Adrenal gland (tissue), 12 donors: ENCODE measurements around the gene FAM163B. TPM values are rescaled to one million over a fixed set of nuclear protein-coding genes. Genes with fewer than 3 reads are reported as not detected.

ENCODE experiments used
- DNase-seq, 7 donors: peaks; one replicate each; pipeline ENCODE4 v3.0.0-alpha.2; 2019 to 2020
- H3K27ac ChIP-seq, 5 donors: fragments of 200-600 bp; sonication (generic) in 4 of 5; 1 replicate in 3 of 5; 2 replicates in 2 of 5; pipeline versions ENCODE4 v1.5.1 to v1.8.0; 2016 to 2020; ENCODE audit warnings: mild to moderate bottlenecking in 1 of 5
- H3K27me3 ChIP-seq: fragments of 200-600 bp; 2 replicates; pipeline ENCODE4 v1.8.0; 2021
- H3K36me3 ChIP-seq, 2 donors: fragments of 200-600 bp; replicated peaks in 1 of 2; 1 replicate in 1 of 2; 2 replicates in 1 of 2; pipeline versions ENCODE4 v1.5.1 to v1.8.0; 2018 to 2022
- H3K4me1 ChIP-seq, 2 donors: fragments of 200-600 bp; replicated peaks in 1 of 2; 1 replicate in 1 of 2; 2 replicates in 1 of 2; pipeline versions ENCODE4 v1.5.1 to v1.8.0; 2018 to 2021
- H3K4me3 ChIP-seq, 4 donors: fragments of 200-600 bp; sonication (generic) in 3 of 4; one replicate each; pipeline ENCODE4 v1.5.1; 2016 to 2018
- H3K9me3 ChIP-seq, 3 donors: fragments of 200-600 bp; sonication (generic) in 1 of 3; replicated peaks in 1 of 3; 1 replicate in 2 of 3; 2 replicates in 1 of 3; pipeline versions ENCODE4 v1.5.1 to v1.8.0; 2016 to 2021
- POLR2A ChIP-seq, 2 donors: fragments of 450-650 bp; IDR thresholded peaks; one replicate each; pipeline ENCODE4 v1.6.1; 2017; ENCODE audit warnings: antibody characterized with exemption in 2 of 2, mild to moderate bottlenecking in 2 of 2, moderate library complexity in 1 of 2
- WGBS, 4 donors: extraction: QIAGEN DNeasy Blood & Tissue Kit in 2 of 4; methylation state at CpG; one replicate each; pipeline versions ENCODE4 v1.1.5 to v1.1.7; 2013 to 2017; 5-methylcytosine and 5-hydroxymethylcytosine counted together
- intact Hi-C, 2 donors: fragments of 100-400 bp; cut with DNase I; formaldehyde crosslinking; loops; one replicate each; pipeline versions ENCODE4 v1.14.1 to v1.15.0; 2022 to 2023
- polyA plus RNA-seq, 3 donors: library from polyadenylated mRNA; stranded (reverse); fragments of 200-250 nt in 2 of 3; fragments of 350-450 nt in 1 of 3; fragmentation: Illumina TruSeq in 1 of 3; extraction: RNeasy Lipid Tissue Mini Kit (QIAGEN cat#74804) in 1 of 3; gene quantifications; one replicate each; pipeline ENCODE4 v1.2.3, GENCODE V29; 2013 to 2014
- total RNA-seq, 9 donors: library from RNA; depleted of rRNA in 4 of 9; stranded (reverse); fragments of >200 nt in 4 of 9; fragments of 120-200 nt in 1 of 9; fragmentation: NEBNext Ultra II Directional in 1 of 9; extraction: Animal tissue kit (Norgen Biotek cat#: 25700) in 1 of 9; gene quantifications; one replicate each; pipeline versions ENCODE4 v1.1.0 to v1.2.4, GENCODE V29; 2013 to 2023
- TF ChIP-seq, protein P1 (sequence below), 6 experiments: fragments of 450-650 bp in 4 of 6; fragments of 200-600 bp in 2 of 6; sonication (generic) in 1 of 6; IDR thresholded peaks; 1 replicate in 5 of 6; 2 replicates in 1 of 6; pipeline versions ENCODE4 v1.5.1 to v1.8.0; 2016 to 2021; ENCODE audit warnings: antibody characterized with exemption in 6 of 6, mild to moderate bottlenecking in 2 of 6, moderate library complexity in 1 of 6
- donor health status: healthy with polysubstance abuse.
- donor health status: Bipolar disorder and iron deficiency.
- donor health status: DM: yes; HTN: yes; CAD: no.
- donor health status: DM: no; HTN: no; CAD: no.
- donor health status: DM: no; HTN: no; CAD: no.
- donor health status: DM: yes; HTN: yes; CAD: no.

The FAM163B gene
- total and polyA plus RNA-seq, 12 donors = 0.72 to 14.3 (median 2.5) TPM

DNA sequence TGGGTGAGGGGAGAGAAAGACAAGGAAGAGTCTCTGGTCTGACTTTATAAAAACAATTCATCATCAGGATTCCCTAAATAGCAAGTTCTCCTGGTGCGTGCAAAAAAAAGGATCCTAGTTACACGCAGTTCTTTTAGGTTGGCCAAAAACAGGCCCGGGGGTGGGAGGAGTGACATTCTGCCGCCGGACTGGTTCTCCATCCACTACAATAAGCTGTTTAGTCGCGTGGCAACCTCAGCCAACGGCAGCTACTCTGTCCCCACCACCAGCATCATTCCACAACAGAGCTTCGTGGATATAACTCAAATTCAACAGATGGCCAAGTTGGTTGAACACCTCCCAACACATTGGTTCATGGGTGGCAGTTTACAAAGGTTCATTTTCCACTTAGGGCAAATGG is 2.9 kb upstream of the FAM163B start:
- peaks cover 30% of the 10 kb centered on the region for H3K27me3 ChIP-seq
- 75 to 87% (median 77%) methylated on average over 9 of the region's 9 CpGs for WGBS, 4 donors
- intact Hi-C loops = no loop called here
- no peaks in the 10 kb centered on the region for H3K9me3 ChIP-seq
- no peaks in the 10 kb centered on the region for H3K36me3 ChIP-seq
- H3K4me3 ChIP-seq = no peak overlapping the region
- DNase-seq = no peak
- no peak for TF ChIP-seq POLR2A (IDR thresholded peaks at IDR 0.05)
- TF ChIP-seq, protein P1, sequence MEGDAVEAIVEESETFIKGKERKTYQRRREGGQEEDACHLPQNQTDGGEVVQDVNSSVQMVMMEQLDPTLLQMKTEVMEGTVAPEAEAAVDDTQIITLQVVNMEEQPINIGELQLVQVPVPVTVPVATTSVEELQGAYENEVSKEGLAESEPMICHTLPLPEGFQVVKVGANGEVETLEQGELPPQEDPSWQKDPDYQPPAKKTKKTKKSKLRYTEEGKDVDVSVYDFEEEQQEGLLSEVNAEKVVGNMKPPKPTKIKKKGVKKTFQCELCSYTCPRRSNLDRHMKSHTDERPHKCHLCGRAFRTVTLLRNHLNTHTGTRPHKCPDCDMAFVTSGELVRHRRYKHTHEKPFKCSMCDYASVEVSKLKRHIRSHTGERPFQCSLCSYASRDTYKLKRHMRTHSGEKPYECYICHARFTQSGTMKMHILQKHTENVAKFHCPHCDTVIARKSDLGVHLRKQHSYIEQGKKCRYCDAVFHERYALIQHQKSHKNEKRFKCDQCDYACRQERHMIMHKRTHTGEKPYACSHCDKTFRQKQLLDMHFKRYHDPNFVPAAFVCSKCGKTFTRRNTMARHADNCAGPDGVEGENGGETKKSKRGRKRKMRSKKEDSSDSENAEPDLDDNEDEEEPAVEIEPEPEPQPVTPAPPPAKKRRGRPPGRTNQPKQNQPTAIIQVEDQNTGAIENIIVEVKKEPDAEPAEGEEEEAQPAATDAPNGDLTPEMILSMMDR (IDR thresholded peaks at IDR 0.05) = no peak
- no peaks in the 10 kb centered on the region for H3K4me1 ChIP-seq
- H3K27ac ChIP-seq = no peak overlapping the region

DNA sequence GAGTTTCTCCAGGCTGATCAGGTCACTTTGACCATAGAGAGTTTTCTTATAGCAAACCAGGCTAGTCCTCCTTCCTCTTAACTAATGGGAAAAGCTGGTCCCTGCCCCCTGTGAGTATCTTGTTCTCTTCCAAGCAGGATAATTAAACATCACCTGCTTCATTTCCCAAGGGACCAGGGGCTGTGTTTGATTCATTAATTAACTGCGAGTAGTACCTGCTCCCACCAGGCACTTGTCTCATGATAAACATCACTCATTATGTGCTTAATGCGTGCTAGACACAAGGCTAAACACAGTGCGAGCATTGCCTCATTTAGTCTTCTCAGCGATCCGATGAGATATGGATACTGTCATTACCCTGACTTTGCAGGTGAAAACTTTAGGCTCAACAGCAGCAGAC is 1.7 kb upstream of the FAM163B start:
- no peak overlapping the region for H3K4me3 ChIP-seq
- TF ChIP-seq, protein P1 (IDR thresholded peaks at IDR 0.05) = no peak
- TF ChIP-seq POLR2A (IDR thresholded peaks at IDR 0.05) = no peak
- no peaks in the 10 kb centered on the region for H3K9me3 ChIP-seq
- DNase-seq = no peak
- intact Hi-C loops = no loop called here
- H3K36me3 ChIP-seq = no peaks in the 10 kb centered on the region
- WGBS, 4 donors = 70 to 83% (median 74%) methylated on average over 5 of the region's 5 CpGs
- peak overlapping the region in 1 of 5 donors; percentile 8 for H3K27ac ChIP-seq
- H3K27me3 ChIP-seq = peaks cover 30% of the 10 kb centered on the region
- H3K4me1 ChIP-seq = no peaks in the 10 kb centered on the region

DNA sequence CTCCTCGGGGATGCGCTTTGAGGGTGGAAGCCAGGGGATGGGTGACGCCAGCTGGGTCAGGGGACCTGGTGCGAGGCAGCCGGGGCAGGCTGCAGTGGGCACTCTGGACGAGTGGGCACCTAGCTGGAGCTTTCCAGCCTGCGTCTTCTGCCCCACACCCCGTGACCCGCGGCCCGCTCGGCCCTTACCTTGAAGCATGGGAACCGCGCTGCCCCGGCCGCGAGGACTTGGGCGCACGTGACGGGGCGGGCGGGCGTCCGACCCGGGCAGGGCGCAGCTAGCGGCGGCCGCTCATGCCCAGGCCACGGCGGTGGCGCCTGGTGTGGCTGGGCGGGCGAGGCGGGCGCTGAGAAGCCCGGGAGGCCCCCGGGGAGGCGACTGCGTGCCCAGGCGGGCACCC is 300 bp downstream of the FAM163B start:
- Histone ChIP-seq H3K4me1 (no peaks in the 10 kb centered on the region), H3K36me3 (no peaks in the 10 kb centered on the region), H3K27ac (peak overlapping the region in 1 of 5 donors; percentile 71), H3K9me3 (no peaks in the 10 kb centered on the region), H3K4me3 (peak overlapping the region in 1 of 4 donors; percentile 47), H3K27me3 (peaks cover 30% of the 10 kb centered on the region)
- DNase-seq = no peak
- intact Hi-C loops = no loop called here
- TF ChIP-seq, protein P1 (IDR thresholded peaks at IDR 0.05) = no peak
- no peak for TF ChIP-seq POLR2A (IDR thresholded peaks at IDR 0.05)
- 7 to 60% (median 10%) methylated on average over 2 to 41 of the region's 41 CpGs for WGBS, 4 donors

DNA sequence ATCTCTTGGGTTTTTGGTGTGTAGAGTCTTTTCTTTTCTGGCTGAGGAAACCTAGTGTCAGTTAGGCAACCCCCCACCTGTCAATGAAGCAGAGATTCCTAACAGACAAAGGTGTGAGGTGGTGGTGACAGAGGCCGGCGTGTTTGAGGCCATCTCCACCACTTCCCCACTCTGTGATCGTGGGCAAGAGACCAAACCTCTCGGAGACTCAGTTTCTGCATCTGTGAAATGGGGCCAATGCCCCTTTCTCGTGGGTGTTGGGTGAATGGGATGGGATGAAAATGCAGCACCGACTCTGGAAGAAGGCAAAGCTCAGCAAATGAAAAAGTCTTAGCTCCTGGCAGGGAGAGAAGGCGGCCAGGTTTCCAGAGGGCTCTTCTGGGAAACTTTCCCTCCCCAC is 807 bp downstream of the FAM163B start:
- intact Hi-C loops = no loop called here
- peaks cover 25% of the 10 kb centered on the region for H3K27me3 ChIP-seq
- H3K9me3 ChIP-seq = no peaks in the 10 kb centered on the region
- no peaks in the 10 kb centered on the region for H3K4me1 ChIP-seq
- peak overlapping the region in 1 of 5 donors; percentile 71 for H3K27ac ChIP-seq
- TF ChIP-seq, protein P1 (IDR thresholded peaks at IDR 0.05) = no peak
- no peak for TF ChIP-seq POLR2A (IDR thresholded peaks at IDR 0.05)
- 70 to 76% (median 71%) methylated on average over 7 of the region's 7 CpGs for WGBS, 4 donors
- DNase-seq = no peak
- no peaks in the 10 kb centered on the region for H3K36me3 ChIP-seq
- no peak overlapping the region for H3K4me3 ChIP-seq
